Suprapubic skin (tissue), 4 donors: ENCODE results near the gene CELSR1.

ENCODE experiments used
- CTCF ChIP-seq, 2 donors: fragments of 200-600 bp in 1 of 2; fragments of 450-650 bp in 1 of 2; sonication (generic) in 1 of 2; IDR thresholded peaks; one replicate each; pipeline ENCODE4 v1.5.1; 2016 to 2019; ENCODE audit warnings: antibody characterized with exemption in 2 of 2, mild to moderate bottlenecking in 1 of 2, moderate library complexity in 1 of 2
- POLR2A ChIP-seq, 2 donors: fragments of 450-650 bp; IDR thresholded peaks; one replicate each; pipeline ENCODE4 v1.6.1; 2017; ENCODE audit warnings: antibody characterized with exemption in 2 of 2, mild to moderate bottlenecking in 2 of 2, moderate library complexity in 2 of 2
- POLR2AphosphoS5 ChIP-seq, 3 donors: sonication (generic); formaldehyde crosslinking; IDR thresholded peaks; one replicate each; pipeline ENCODE4 v1.6.1; 2017; ENCODE audit warnings: antibody characterized with exemption in 3 of 3

- TF ChIP-seq POLR2A (IDR thresholded peaks at IDR 0.05) (no peak), CTCF (IDR thresholded peaks at IDR 0.05) (no peak), POLR2AphosphoS5 (IDR thresholded peaks at IDR 0.05) (no peak)
Observed at GRCh38 chr22:46512039-46512370, 25.4 kb downstream of the CELSR1 start.
